H1 (cell line): Measurements from ENCODE around the gene STAMBPL1. TPM values are rescaled to one million over a fixed set of nuclear protein-coding genes. Genes with fewer than 3 reads are reported as not detected.

Experiments
- CTCF ChIA-PET: fragments of 300-600 bp; sonication (Branson Sonifier 250); formaldehyde crosslinking; loops from one replicate; lab custom pipeline; 2021; ENCODE audit not compliant: partially characterized antibody; lab: Charles Lee
- POLR2A ChIA-PET: fragments of 300-600 bp; sonication (Branson Sonifier 250); formaldehyde crosslinking; loops from one replicate; lab custom pipeline; 2021; ENCODE audit warnings: inconsistent platforms; ENCODE audit not compliant: partially characterized antibody; lab: Charles Lee
- DNase-seq, 2 experiments: peaks; one replicate each; pipeline versions ENCODE4 v3.0.0 to v3.0.0-alpha.2; 2010 to 2022; ENCODE audit warnings: low spot score in 2 of 2, low read depth in 1 of 2, mixed read lengths in 1 of 2
- FAIRE-seq: peaks from 2 replicates; lab custom pipeline; 2011; peaks lifted over from hg19 to GRCh38; lab: Jason Lieb, UNC
- H2AFZ ChIP-seq: 2 replicates; pipeline ENCODE4 v1.8.1; 2012; ENCODE audit warnings: low read length, inconsistent platforms
- H2AK5ac ChIP-seq: 2 replicates; pipeline ENCODE4 v1.6.1; 2013; ENCODE audit warnings: low read depth, low read length
- H2BK120ac ChIP-seq: replicated peaks from 2 replicates; pipeline ENCODE3; 2013; ENCODE audit warnings: low read depth, low read length, inconsistent platforms
- H2BK12ac ChIP-seq: 2 replicates; pipeline ENCODE4 v1.6.1; 2013; ENCODE audit warnings: low read depth, low read length
- H2BK15ac ChIP-seq: 2 replicates; pipeline ENCODE4 v1.6.1; 2013; ENCODE audit warnings: low read length
- H2BK20ac ChIP-seq: 2 replicates; pipeline ENCODE4 v1.6.1; 2013; ENCODE audit warnings: low read length
- H2BK5ac ChIP-seq: 2 replicates; pipeline ENCODE4 v1.6.1; 2013; ENCODE audit warnings: low read depth, low read length
- H3K14ac ChIP-seq: 2 replicates; pipeline ENCODE4 v1.6.1; 2013; ENCODE audit warnings: inconsistent platforms; ENCODE audit not compliant: insufficient read length
- H3K18ac ChIP-seq: 2 replicates; pipeline ENCODE4 v1.6.1; 2013; ENCODE audit warnings: low read length; ENCODE audit errors: extremely low read depth
- H3K23ac ChIP-seq: 2 replicates; pipeline ENCODE4 v1.6.1; 2013; ENCODE audit warnings: inconsistent platforms; ENCODE audit not compliant: insufficient read length
- H3K23me2 ChIP-seq: 2 replicates; pipeline ENCODE4 v1.6.1; 2013; ENCODE audit warnings: low read depth, low read length
- H3K27ac ChIP-seq: 2 replicates; pipeline ENCODE4 v1.6.1; 2011; ENCODE audit warnings: low read depth, low read length, inconsistent platforms
- H3K27me3 ChIP-seq, 4 experiments: replicated peaks in 1 of 4; 1 replicate in 1 of 4; 2 replicates in 3 of 4; pipeline versions ENCODE4 v1.6.1 to v1.8.1; 2011 to 2013; ENCODE audit warnings: low read length in 3 of 4, mild to moderate bottlenecking in 3 of 4, inconsistent platforms in 2 of 4, mixed read lengths in 2 of 4, moderate library complexity in 1 of 4; ENCODE audit not compliant: control insufficient read depth in 3 of 4, insufficient read depth in 3 of 4; ENCODE audit errors: extremely low read depth in 1 of 4
- H3K36me3 ChIP-seq, 4 experiments: 2 replicates each; pipeline versions ENCODE4 v1.6.1 to v1.8.1; 2011 to 2013; ENCODE audit warnings: mild to moderate bottlenecking in 4 of 4, low read length in 3 of 4, moderate library complexity in 2 of 4, control low read depth in 1 of 4, inconsistent platforms in 1 of 4; ENCODE audit not compliant: insufficient read depth in 4 of 4, control insufficient read depth in 2 of 4
- H3K4ac ChIP-seq: replicated peaks from 2 replicates; pipeline ENCODE3; 2013; ENCODE audit warnings: low read length, low read depth, mixed read lengths, inconsistent platforms; ENCODE audit not compliant: insufficient read length
- H3K4me1 ChIP-seq, 4 experiments: replicated peaks in 1 of 4; 1 replicate in 1 of 4; 2 replicates in 3 of 4; pipeline versions ENCODE4 v1.6.1 to v1.8.1; 2011 to 2013; ENCODE audit warnings: low read length in 3 of 4, inconsistent platforms in 2 of 4, mixed read lengths in 1 of 4; ENCODE audit not compliant: insufficient read depth in 4 of 4, control insufficient read depth in 3 of 4
- H3K4me2 ChIP-seq, 2 experiments: 2 replicates each; pipeline versions ENCODE4 v1.6.1 to v1.8.1; 2011 to 2013; ENCODE audit warnings: low read depth in 2 of 2, low read length in 2 of 2, control low read depth in 1 of 2, inconsistent platforms in 1 of 2, mild to moderate bottlenecking in 1 of 2; ENCODE audit not compliant: insufficient read depth in 1 of 2
- H3K4me3 ChIP-seq, 4 experiments: fragments of 200-600, 300-600 bp in 1 of 4; sonication (generic), shearing (Covaris generic), sonication (Bioruptor Twin) in 1 of 4; 2 replicates each; pipeline versions ENCODE4 v1.5.1 to v1.8.1; 2011 to 2016; ENCODE audit warnings: low read length in 4 of 4, low read depth in 3 of 4, control low read depth in 2 of 4, inconsistent platforms in 2 of 4, mild to moderate bottlenecking in 2 of 4, mixed read lengths in 1 of 4, moderate library complexity in 1 of 4; ENCODE audit not compliant: insufficient read depth in 2 of 4; ENCODE audit errors: extremely low read depth in 1 of 4
- H3K56ac ChIP-seq: replicated peaks from 2 replicates; pipeline ENCODE3; 2013; ENCODE audit warnings: low read depth, mild to moderate bottlenecking, mixed read lengths, low read length, inconsistent platforms; ENCODE audit not compliant: insufficient read length
- H3K79me1 ChIP-seq: 2 replicates; pipeline ENCODE4 v1.6.1; 2013; ENCODE audit warnings: low read depth, low read length, control low read depth
- H3K79me2 ChIP-seq, 2 experiments: 2 replicates each; pipeline versions ENCODE4 v1.6.1 to v1.8.1; 2012 to 2013; ENCODE audit warnings: low read length in 2 of 2, mild to moderate bottlenecking in 2 of 2, inconsistent platforms in 1 of 2; ENCODE audit not compliant: insufficient read depth in 2 of 2, control insufficient read depth in 1 of 2
- H3K9ac ChIP-seq, 4 experiments: replicated peaks in 1 of 4; 1 replicate in 1 of 4; 2 replicates in 3 of 4; pipeline versions ENCODE4 v1.6.1 to v1.8.1; 2011 to 2013; ENCODE audit warnings: low read depth in 3 of 4, low read length in 3 of 4, control low read depth in 2 of 4, mild to moderate bottlenecking in 2 of 4, moderate library complexity in 2 of 4, inconsistent platforms in 1 of 4; ENCODE audit errors: extremely low read depth in 1 of 4
- H3K9me3 ChIP-seq, 2 experiments: 2 replicates each; pipeline versions ENCODE4 v1.6.1 to v1.8.1; 2012 to 2013; ENCODE audit warnings: mild to moderate bottlenecking in 2 of 2, moderate library complexity in 2 of 2, control low read depth in 1 of 2, inconsistent platforms in 1 of 2, low read depth in 1 of 2, low read length in 1 of 2, mixed read lengths in 1 of 2; ENCODE audit not compliant: insufficient read depth in 2 of 2
- H4K20me1 ChIP-seq, 2 experiments: replicated peaks in 1 of 2; 2 replicates each; pipeline versions ENCODE3 to v1.8.1; 2011 to 2013; ENCODE audit warnings: inconsistent platforms in 2 of 2, low read length in 2 of 2, mild to moderate bottlenecking in 1 of 2; ENCODE audit not compliant: insufficient read depth in 2 of 2, control insufficient read depth in 1 of 2
- H4K5ac ChIP-seq: 2 replicates; pipeline ENCODE4 v1.6.1; 2013; ENCODE audit warnings: low read length, low read depth, mixed read lengths, inconsistent platforms; ENCODE audit not compliant: insufficient read length
- H4K8ac ChIP-seq: 2 replicates; pipeline ENCODE4 v1.8.0; 2013; ENCODE audit warnings: mild to moderate bottlenecking, moderate library complexity, low read length, inconsistent platforms; ENCODE audit not compliant: insufficient read depth; ENCODE audit errors: extremely low read depth
- H4K91ac ChIP-seq: replicated peaks from 2 replicates; pipeline ENCODE3; 2013; ENCODE audit warnings: low read length, mixed read lengths, inconsistent platforms; ENCODE audit not compliant: insufficient read length
- CTCF ChIP-seq, 3 experiments: IDR thresholded peaks; 1 replicate in 2 of 3; 2 replicates in 1 of 3; pipeline versions ENCODE4 v1.5.1 to v1.6.1; 2011; ENCODE audit warnings: low read length in 3 of 3, mild to moderate bottlenecking in 3 of 3, inconsistent platforms in 2 of 3, low read depth in 1 of 3, moderate library complexity in 1 of 3; ENCODE audit not compliant: insufficient read depth in 1 of 3; ENCODE audit errors: control extremely low read depth in 1 of 3
- KDM1A ChIP-seq: fragments of 200-600, 300-600 bp; sonication (generic); IDR thresholded peaks from 2 replicates; pipeline ENCODE4 v1.7.1; 2016; ENCODE audit warnings: mild to moderate bottlenecking, low read length, borderline replicate concordance
- MAFK ChIP-seq: IDR thresholded peaks from 2 replicates; pipeline ENCODE4 v1.6.1; 2012; ENCODE audit warnings: low read depth, mild to moderate bottlenecking, improper control_type of control experiment, low read length
- RAD21 ChIP-seq, 2 experiments: IDR thresholded peaks in 1 of 2; conservative IDR thresholded peaks in 1 of 2; 2 replicates each; pipeline ENCODE4 v1.6.1; 2011; ENCODE audit warnings: low read depth in 2 of 2, low read length in 2 of 2, improper control_type of control experiment in 1 of 2, inconsistent platforms in 1 of 2, mild to moderate bottlenecking in 1 of 2, moderate library complexity in 1 of 2
- ZNF274 ChIP-seq: IDR thresholded peaks from 2 replicates; pipeline ENCODE4 v1.7.0; 2012; ENCODE audit warnings: low read length, borderline replicate concordance; ENCODE audit errors: extremely low read depth
- WGBS, 2 experiments: shearing (Covaris generic) in 1 of 2; methylation state at CpG; one replicate each; pipeline versions ENCODE4 v1.1.6 to v1.1.7; 2013 to 2015; ENCODE audit warnings: low lambda C conversion rate in 2 of 2, mixed read lengths in 2 of 2, inconsistent platforms in 1 of 2, low coverage in 1 of 2, missing lambda C conversion rate in 1 of 2; ENCODE audit not compliant: insufficient replicate concordance in 2 of 2, insufficient coverage in 1 of 2, insufficient read length in 1 of 2; ENCODE audit errors: extremely low coverage in 1 of 2, missing lambda C conversion rate in 1 of 2; 5-methylcytosine and 5-hydroxymethylcytosine counted together
- polyA plus RNA-seq, 7 experiments: library from polyadenylated mRNA; depleted of rRNA in 3 of 7; stranded (reverse) in 5 of 7; unstranded in 2 of 7; fragments of >200 nt in 5 of 7; fragments of 200-250 nt in 2 of 7; gene quantifications; 1 replicate in 5 of 7; 2 replicates in 1 of 7; 4 replicates in 1 of 7; pipeline versions ENCODE4 v1.2.1 to v1.2.3, GENCODE V29; 2011 to 2013; ENCODE audit warnings: missing spikeins in 2 of 7, mixed read lengths in 2 of 7
- total RNA-seq: library from RNA; stranded (reverse); fragmentation: NEBNext Ultra II Directional; extraction: Animal tissue kit (Norgen Biotek cat#: 25700); gene quantifications from 2 replicates; pipeline ENCODE4 v1.2.1, GENCODE V29; 2021

The STAMBPL1 gene
- total and polyA plus RNA-seq, 2 of the 8 experiments (the other 6 are each of a cell fraction or from before 2014, with no cell fraction given), result 5.5 TPM

- Histone ChIP-seq H4K5ac (no peak overlapping the region), H3K27me3 (no peaks in the 10 kb centered on the region), H3K27ac (no peak overlapping the region), H3K18ac (no peak overlapping the region), H2BK15ac (no peak overlapping the region), H3K4ac (no peak overlapping the region), H2BK20ac (no peak overlapping the region), H2BK12ac (no peak overlapping the region), H4K91ac (no peak overlapping the region), H3K4me1 (no peaks in the 10 kb centered on the region), H3K4me3 (no peak overlapping the region), H3K56ac (no peak overlapping the region), H3K36me3 (no peaks in the 10 kb centered on the region), H4K20me1 (no peaks in the 10 kb centered on the region), H2AK5ac (no peak overlapping the region), H4K8ac (no peak overlapping the region), H2BK5ac (no peak overlapping the region), H3K23me2 (no peaks in the 10 kb centered on the region), H3K23ac (no peak overlapping the region), H3K14ac (no peak overlapping the region), H2BK120ac (no peak overlapping the region), H2AFZ (no peak overlapping the region), H3K9me3 (no peaks in the 10 kb centered on the region), H3K79me2 (no peaks in the 10 kb centered on the region), H3K4me2 (no peak overlapping the region), H3K79me1 (no peaks in the 10 kb centered on the region), H3K9ac (no peak overlapping the region)
- FAIRE-seq (no peak), DNase-seq (no peak)
- 92% methylated on average over 5 of the region's 5 CpGs; no CpG with 5 or more reads in 1 of the 2 experiments for WGBS, 2 experiments
- POLR2A ChIA-PET, result no interaction called here
- CTCF ChIA-PET, result interaction anchor here (1.0 to 7.2 kb wide), 4 partner anchors 12 to 148 kb away, joined by 4 to 279 read pairs (median 18); partner anchors contain the start of gene ANKRD22
- no peak for TF ChIP-seq ZNF274
- no peak for TF ChIP-seq MAFK
- TF ChIP-seq KDM1A, result no peak
- peak in 1 of 2 experiments; percentile 9; a peak in 1 of 4 replicates for TF ChIP-seq RAD21 (IDR thresholded peaks at IDR 0.05 in 1 of 2, conservative IDR thresholded peaks at IDR 0.05 in 1 of 2; ENCODE audit: low read depth in 2 of 2, low read length in 2 of 2)
- TF ChIP-seq CTCF (IDR thresholded peaks at IDR 0.05; ENCODE audit: control extremely low read depth in 1 of 3, insufficient read depth in 1 of 3, low read depth in 1 of 3, low read length in 3 of 3), result peak in 2 of 3 experiments; percentile 14 to 40; a peak in 2 of 4 replicates
Observed at GRCh38 chr10:88838766-88839350, 41.2 kb upstream of the STAMBPL1 start.
